Chondrocyte (in vitro differentiated cells): ENCODE data around the gene COL5A1. TPM values are rescaled to one million over a fixed set of nuclear protein-coding genes. Genes with fewer than 3 reads are reported as not detected.

Source experiments
- DNase-seq: peaks from one replicate; pipeline ENCODE4 v3.0.0; 2021; ENCODE audit warnings: mixed read lengths, low spot score
- H3K27ac Mint-ChIP-seq: one replicate; pipeline ENCODE4 v1.8.0; 2021; ENCODE audit warnings: mild to moderate bottlenecking, moderate library complexity, mixed read lengths; ENCODE audit not compliant: unreplicated experiment
- H3K27me3 Mint-ChIP-seq: 2 replicates; pipeline ENCODE4 v1.8.0; 2021; ENCODE audit warnings: low read depth, mixed read lengths
- H3K36me3 Mint-ChIP-seq: 2 replicates; pipeline ENCODE4 v1.8.0; 2021; ENCODE audit warnings: low read depth, mixed read lengths
- H3K4me1 Mint-ChIP-seq: 2 replicates; pipeline ENCODE4 v1.8.0; 2021; ENCODE audit warnings: low read depth, mild to moderate bottlenecking, mixed read lengths
- H3K4me3 Mint-ChIP-seq: one replicate; pipeline ENCODE4 v1.8.0; 2021; ENCODE audit warnings: mild to moderate bottlenecking, moderate library complexity, mixed read lengths; ENCODE audit not compliant: unreplicated experiment
- H3K9me3 Mint-ChIP-seq: 2 replicates; pipeline ENCODE4 v1.8.0; 2021; ENCODE audit warnings: low read depth, mixed read lengths
- CTCF ChIP-seq: fragments of 200-600 bp; sonication (generic); IDR thresholded peaks from 2 replicates; pipeline ENCODE4 v1.5.0; 2021; ENCODE audit warnings: antibody characterized with exemption, mild to moderate bottlenecking, moderate library complexity
- total RNA-seq: library from RNA; stranded (reverse); gene quantifications from 3 replicates; pipeline ENCODE4 v1.2.1, GENCODE V29; 2021

COL5A1 gene
- total RNA-seq, 1 donor from 2014 or later: 2,235 TPM

- TF ChIP-seq CTCF: no peak
- H3K27ac Mint-ChIP-seq: no peak overlapping the region
Measured at GRCh38 chr9:134838651-134839454, 197.2 kb downstream of the COL5A1 start.

GRCh38 chr9:134839455-134840125, 198.0 kb downstream of the COL5A1 start:
- peak overlapping the region; percentile 77 for H3K27ac Mint-ChIP-seq
- peak; percentile 88 for DNase-seq
- peaks cover 53% of the 10 kb centered on the region for H3K36me3 Mint-ChIP-seq
- H3K9me3 Mint-ChIP-seq: no peaks in the 10 kb centered on the region
- H3K27me3 Mint-ChIP-seq: no peaks in the 10 kb centered on the region
- H3K4me1 Mint-ChIP-seq: peaks cover 11% of the 10 kb centered on the region
- TF ChIP-seq CTCF: peak; percentile 49
- no peak overlapping the region for H3K4me3 Mint-ChIP-seq

More at GRCh38 chr9:134838651-134839454, 197.2 kb downstream of the COL5A1 start:
- Mint-ChIP-seq H3K9me3 (no peaks in the 10 kb centered on the region), H3K4me1 (peaks cover 8% of the 10 kb centered on the region), H3K4me3 (no peak overlapping the region), H3K36me3 (peaks cover 51% of the 10 kb centered on the region), H3K27me3 (no peaks in the 10 kb centered on the region)
- peak; percentile 81 for DNase-seq

- no peak for TF ChIP-seq CTCF
- peaks cover 53% of the 10 kb centered on the region for H3K36me3 Mint-ChIP-seq
- no peak overlapping the region for H3K27ac Mint-ChIP-seq
- no peaks in the 10 kb centered on the region for H3K9me3 Mint-ChIP-seq
- no peak overlapping the region for H3K4me3 Mint-ChIP-seq
- no peaks in the 10 kb centered on the region for H3K27me3 Mint-ChIP-seq
- no peak for DNase-seq
- peaks cover 11% of the 10 kb centered on the region for H3K4me1 Mint-ChIP-seq
Measured at GRCh38 chr9:134840511-134840910, 198.9 kb downstream of the COL5A1 start.

GRCh38 chr9:134841180-134841904, 199.7 kb downstream of the COL5A1 start:
- DNase-seq: no peak
- Mint-ChIP-seq H3K27ac (peak overlapping the region; percentile 45), H3K9me3 (no peaks in the 10 kb centered on the region), H3K4me3 (no peak overlapping the region), H3K36me3 (peaks cover 50% of the 10 kb centered on the region), H3K27me3 (no peaks in the 10 kb centered on the region), H3K4me1 (peaks cover 11% of the 10 kb centered on the region)
- TF ChIP-seq CTCF: no peak

GRCh38 chr9:134842321-134842720, 200.7 kb downstream of the COL5A1 start:
- Mint-ChIP-seq H3K27ac (no peak overlapping the region), H3K36me3 (peaks cover 44% of the 10 kb centered on the region), H3K4me3 (no peak overlapping the region), H3K27me3 (no peaks in the 10 kb centered on the region), H3K9me3 (no peaks in the 10 kb centered on the region), H3K4me1 (peaks cover 11% of the 10 kb centered on the region)
- peak; percentile 93 for DNase-seq
- TF ChIP-seq CTCF: no peak
